ENCODE results near the gene ROBO4.

DNA sequence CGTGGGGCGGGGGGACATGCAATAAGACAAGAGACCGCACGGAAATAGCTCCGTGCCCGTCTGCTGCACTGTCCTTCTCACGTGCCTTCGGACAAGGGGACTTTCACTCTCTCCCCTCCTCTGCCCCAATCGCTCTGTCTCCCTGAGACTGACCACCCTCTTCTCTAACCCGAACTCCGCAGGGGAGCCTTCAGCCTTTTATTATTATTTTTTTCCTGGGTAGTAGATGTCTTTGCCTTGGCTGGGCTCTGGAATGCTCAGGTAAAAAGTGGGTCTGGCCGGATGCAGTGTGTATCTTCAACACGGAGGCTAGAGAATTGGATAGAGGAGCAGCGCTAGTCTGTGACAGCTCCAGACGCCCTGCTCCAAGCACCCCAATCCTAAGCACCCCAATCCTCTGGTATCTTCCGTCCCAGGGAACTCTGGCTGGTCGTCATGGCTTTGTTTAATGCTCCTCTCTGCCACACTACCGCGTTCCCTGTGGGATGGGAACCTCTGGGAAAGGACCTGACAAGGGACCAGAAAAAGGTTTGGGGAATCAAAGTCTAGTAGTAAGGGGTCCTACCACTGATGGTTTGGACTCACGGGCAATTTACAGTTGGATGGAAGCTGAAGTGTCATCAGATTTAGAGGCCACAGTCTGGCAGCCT, 57.6 kb downstream of the ROBO4 start:
- TF ChIP-seq, protein P1, sequence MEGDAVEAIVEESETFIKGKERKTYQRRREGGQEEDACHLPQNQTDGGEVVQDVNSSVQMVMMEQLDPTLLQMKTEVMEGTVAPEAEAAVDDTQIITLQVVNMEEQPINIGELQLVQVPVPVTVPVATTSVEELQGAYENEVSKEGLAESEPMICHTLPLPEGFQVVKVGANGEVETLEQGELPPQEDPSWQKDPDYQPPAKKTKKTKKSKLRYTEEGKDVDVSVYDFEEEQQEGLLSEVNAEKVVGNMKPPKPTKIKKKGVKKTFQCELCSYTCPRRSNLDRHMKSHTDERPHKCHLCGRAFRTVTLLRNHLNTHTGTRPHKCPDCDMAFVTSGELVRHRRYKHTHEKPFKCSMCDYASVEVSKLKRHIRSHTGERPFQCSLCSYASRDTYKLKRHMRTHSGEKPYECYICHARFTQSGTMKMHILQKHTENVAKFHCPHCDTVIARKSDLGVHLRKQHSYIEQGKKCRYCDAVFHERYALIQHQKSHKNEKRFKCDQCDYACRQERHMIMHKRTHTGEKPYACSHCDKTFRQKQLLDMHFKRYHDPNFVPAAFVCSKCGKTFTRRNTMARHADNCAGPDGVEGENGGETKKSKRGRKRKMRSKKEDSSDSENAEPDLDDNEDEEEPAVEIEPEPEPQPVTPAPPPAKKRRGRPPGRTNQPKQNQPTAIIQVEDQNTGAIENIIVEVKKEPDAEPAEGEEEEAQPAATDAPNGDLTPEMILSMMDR (IDR thresholded peaks at IDR 0.05; ENCODE audit: low read depth, low read length): no peak
- no peak for TF ChIP-seq EZH2phosphoT487 (IDR thresholded peaks at IDR 0.05; ENCODE audit: low read depth)
